Umbilical cord (tissue), 2 donors: ENCODE measurements around the gene TRPC4AP. TPM values are rescaled to one million over a fixed set of nuclear protein-coding genes. Genes with fewer than 3 reads are reported as not detected.

Experiments used
- DNase-seq: peaks from one replicate; pipeline ENCODE4 v3.0.0-alpha.2; 2015; ENCODE audit warnings: low spot score
- total RNA-seq: library from RNA; depleted of rRNA; stranded (reverse); fragments of >200 nt; gene quantifications from one replicate; pipeline ENCODE4 v1.2.3, GENCODE V29; 2014; ENCODE audit warnings: low replicate concordance; ENCODE audit not compliant: insufficient read depth

TRPC4AP gene
- total RNA-seq, 1 donor from 2014 or later, result 49.4 TPM

GRCh38 chr20:34989670-34990069 is 102.9 kb downstream of the TRPC4AP start:
- no peak for DNase-seq

- no peak for DNase-seq
Measured at GRCh38 chr20:34989118-34989517, 103.5 kb downstream of the TRPC4AP start.

GRCh38 chr20:34988191-34988540 is 104.4 kb downstream of the TRPC4AP start:
- no peak for DNase-seq

- no peak for DNase-seq
Measured at GRCh38 chr20:34987288-34988190, 105.1 kb downstream of the TRPC4AP start.

- no peak for DNase-seq
Measured at GRCh38 chr20:34986311-34987287, 106.0 kb downstream of the TRPC4AP start.

GRCh38 chr20:34985461-34986310 is 106.9 kb downstream of the TRPC4AP start:
- DNase-seq, result no peak

GRCh38 chr20:34984756-34985261 is 107.8 kb downstream of the TRPC4AP start:
- no peak for DNase-seq

- DNase-seq, result no peak
Measured at GRCh38 chr20:34983995-34984735, 108.4 kb downstream of the TRPC4AP start.

- DNase-seq, result no peak
Measured at GRCh38 chr20:34983089-34983820, 109.4 kb downstream of the TRPC4AP start.

GRCh38 chr20:34982270-34983088 is 110.1 kb downstream of the TRPC4AP start:
- DNase-seq, result no peak

GRCh38 chr20:34980543-34981233 is 111.9 kb downstream of the TRPC4AP start:
- DNase-seq, result peak; percentile 40

- DNase-seq, result no peak
Measured at GRCh38 chr20:34979366-34980153, 113.0 kb downstream of the TRPC4AP start.

- no peak for DNase-seq
Measured at GRCh38 chr20:34978092-34978744, 114.4 kb downstream of the TRPC4AP start.

- DNase-seq, result no peak
Measured at GRCh38 chr20:34977365-34978091, 115.1 kb downstream of the TRPC4AP start.

GRCh38 chr20:34976286-34976685 is 116.3 kb downstream of the TRPC4AP start:
- no peak for DNase-seq

- no peak for DNase-seq
Measured at GRCh38 chr20:34974246-34974645, 118.4 kb downstream of the TRPC4AP start.
